ENCODE results near the gene PGM1.

Gene PGM1

DNA sequence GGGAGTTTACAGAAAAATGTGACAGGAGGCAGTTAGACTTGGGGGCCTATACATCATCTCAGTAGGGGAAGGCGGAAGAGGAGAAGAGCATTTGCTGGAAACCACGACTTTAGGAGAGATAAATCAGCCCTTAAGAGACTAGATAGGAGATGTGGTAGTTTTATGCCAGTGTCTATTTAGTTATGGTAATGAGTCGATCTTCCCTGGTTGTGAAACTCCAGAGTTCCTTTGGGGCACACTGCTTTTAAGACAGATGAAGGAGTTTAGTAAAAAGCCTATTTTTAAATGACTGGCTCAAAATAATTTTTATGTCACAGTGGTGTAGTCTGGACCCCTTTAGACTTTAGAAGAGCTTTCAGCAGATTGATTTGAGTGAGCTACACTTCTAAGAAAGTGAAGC lies 7.8 kb downstream of the PGM1 start:
- ChIA-PET CTCF (interaction anchor here (0.5 kb wide), 1 partner anchor 63 kb away, joined by 3 read pairs; no protein-coding TSS in a partner anchor), POLR2A (interaction anchor here (0.7 kb wide), 1 partner anchor 260 kb away, joined by 4 read pairs; no protein-coding TSS in a partner anchor)
- Histone ChIP-seq H3K27me3 (replicated peaks in 2 of 5; ENCODE audit: control insufficient read depth in 4 of 5, insufficient read depth in 5 of 5, low read length in 4 of 5) (no peaks in the 10 kb centered on the region), H3K36me3 (ENCODE audit: control insufficient read depth in 4 of 4, insufficient read depth in 4 of 4, low read length in 3 of 4) (no peaks in the 10 kb centered on the region), H3K4me1 (ENCODE audit: control extremely low read depth in 1 of 4, control insufficient read depth in 4 of 4, insufficient read depth in 4 of 4, low read length in 3 of 4) (no peaks in the 10 kb centered on the region), H3K9me3 (ENCODE audit: control extremely low read depth in 1 of 5, control insufficient read depth in 4 of 5, insufficient read depth in 2 of 5, low read depth in 1 of 5, low read length in 4 of 5) (no peaks in the 10 kb centered on the region), H3K27ac (ENCODE audit: insufficient read depth in 1 of 2, low read depth in 1 of 2, low read length in 2 of 2, poor library complexity in 1 of 2, severe bottlenecking in 2 of 2) (no peak overlapping the region), H3K4me3 (ENCODE audit: control insufficient read depth in 1 of 7, extremely low read depth in 1 of 7, insufficient read depth in 4 of 7, low read depth in 2 of 7, low read length in 6 of 7) (no peak overlapping the region)
- 92% methylated on average over 3 of the region's 3 CpGs for WGBS (ENCODE audit: insufficient coverage)
- no peak for DNase-seq

DNA sequence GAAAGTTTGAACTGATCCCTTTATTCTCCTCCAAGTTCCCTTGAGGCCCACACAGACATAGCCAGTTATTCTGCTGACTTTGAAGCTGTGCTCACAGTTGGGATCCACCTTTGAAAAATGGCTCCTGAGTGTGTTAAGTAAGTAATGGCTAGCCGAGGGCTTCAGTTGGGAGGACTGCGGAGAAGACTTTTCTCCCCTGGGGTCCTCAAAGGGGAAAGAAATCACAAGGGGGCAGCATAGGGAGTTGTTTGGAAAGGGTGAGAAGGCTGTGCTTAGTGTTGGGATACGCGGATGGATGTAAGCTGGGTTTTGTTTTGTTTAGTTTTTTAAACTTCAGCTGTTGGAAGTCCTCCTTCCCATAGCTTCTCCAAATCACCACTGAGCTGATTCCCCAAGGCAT lies 8.3 kb downstream of the PGM1 start:
- Histone ChIP-seq H3K36me3 (ENCODE audit: control insufficient read depth in 4 of 4, insufficient read depth in 4 of 4, low read length in 3 of 4) (no peaks in the 10 kb centered on the region), H3K4me1 (ENCODE audit: control extremely low read depth in 1 of 4, control insufficient read depth in 4 of 4, insufficient read depth in 4 of 4, low read length in 3 of 4) (no peaks in the 10 kb centered on the region), H3K9me3 (ENCODE audit: control extremely low read depth in 1 of 5, control insufficient read depth in 4 of 5, insufficient read depth in 2 of 5, low read depth in 1 of 5, low read length in 4 of 5) (no peaks in the 10 kb centered on the region), H3K27me3 (replicated peaks in 2 of 5; ENCODE audit: control insufficient read depth in 4 of 5, insufficient read depth in 5 of 5, low read length in 4 of 5) (no peaks in the 10 kb centered on the region), H3K4me3 (ENCODE audit: control insufficient read depth in 1 of 7, extremely low read depth in 1 of 7, insufficient read depth in 4 of 7, low read depth in 2 of 7, low read length in 6 of 7) (no peak overlapping the region), H3K27ac (ENCODE audit: insufficient read depth in 1 of 2, low read depth in 1 of 2, low read length in 2 of 2, poor library complexity in 1 of 2, severe bottlenecking in 2 of 2) (no peak overlapping the region)
- no peak for DNase-seq
- WGBS (ENCODE audit: insufficient coverage) = 88% methylated on average over 2 of the region's 4 CpGs
- CTCF ChIA-PET = interaction anchor here (0.5 kb wide), 1 partner anchor 63 kb away, joined by 3 read pairs; no protein-coding TSS in a partner anchor
- POLR2A ChIA-PET = interaction anchor here (0.7 kb wide), 1 partner anchor 259 kb away, joined by 4 read pairs; no protein-coding TSS in a partner anchor

DNA sequence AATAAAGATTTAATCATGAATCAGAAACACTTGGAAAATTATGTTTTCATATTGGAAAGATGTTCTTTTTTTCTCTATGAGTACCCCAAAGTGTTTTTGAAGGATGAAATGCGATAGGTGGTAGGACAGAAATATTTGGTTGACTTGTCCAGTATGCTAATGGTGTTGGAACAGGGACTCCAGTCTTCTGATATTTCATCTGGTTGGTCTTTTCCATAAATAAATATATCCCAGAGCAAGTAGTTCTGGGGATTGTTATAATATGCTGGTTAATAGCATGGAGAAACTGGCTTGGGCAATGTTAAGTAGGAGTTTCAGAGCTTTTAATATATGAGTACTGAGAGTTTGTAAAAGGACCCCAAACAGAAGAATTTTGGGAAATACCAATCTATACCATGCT lies 8.7 kb downstream of the PGM1 start:
- ChIA-PET CTCF (no interaction called here), POLR2A (no interaction called here)
- no peak for DNase-seq
- no peak overlapping the region for H3K4me3 ChIP-seq (ENCODE audit: control insufficient read depth in 1 of 7, extremely low read depth in 1 of 7, insufficient read depth in 4 of 7, low read depth in 2 of 7, low read length in 6 of 7)
- WGBS (ENCODE audit: insufficient coverage) = no CpG with 5 or more reads among the region's 1 CpG
- H3K27ac ChIP-seq (ENCODE audit: insufficient read depth in 1 of 2, low read depth in 1 of 2, low read length in 2 of 2, poor library complexity in 1 of 2, severe bottlenecking in 2 of 2) = no peak overlapping the region
- H3K36me3 ChIP-seq (ENCODE audit: control insufficient read depth in 4 of 4, insufficient read depth in 4 of 4, low read length in 3 of 4) = no peaks in the 10 kb centered on the region
- H3K9me3 ChIP-seq (ENCODE audit: control extremely low read depth in 1 of 5, control insufficient read depth in 4 of 5, insufficient read depth in 2 of 5, low read depth in 1 of 5, low read length in 4 of 5) = no peaks in the 10 kb centered on the region
- no peaks in the 10 kb centered on the region for H3K4me1 ChIP-seq (ENCODE audit: control extremely low read depth in 1 of 4, control insufficient read depth in 4 of 4, insufficient read depth in 4 of 4, low read length in 3 of 4)
- no peaks in the 10 kb centered on the region for H3K27me3 ChIP-seq (replicated peaks in 2 of 5; ENCODE audit: control insufficient read depth in 4 of 5, insufficient read depth in 5 of 5, low read length in 4 of 5)

- no peaks in the 10 kb centered on the region for H3K4me1 ChIP-seq (ENCODE audit: control extremely low read depth in 1 of 4, control insufficient read depth in 4 of 4, insufficient read depth in 4 of 4, low read length in 3 of 4)
- H3K4me3 ChIP-seq (ENCODE audit: control insufficient read depth in 1 of 7, extremely low read depth in 1 of 7, insufficient read depth in 4 of 7, low read depth in 2 of 7, low read length in 6 of 7) = no peak overlapping the region
- WGBS (ENCODE audit: insufficient coverage) = 81% methylated on average over 3 of the region's 5 CpGs
- ChIA-PET POLR2A (no interaction called here), CTCF (interaction anchor here (1.2 kb wide), 1 partner anchor 45 kb away, joined by 3 read pairs; no protein-coding TSS in a partner anchor)
- no peaks in the 10 kb centered on the region for H3K9me3 ChIP-seq (ENCODE audit: control extremely low read depth in 1 of 5, control insufficient read depth in 4 of 5, insufficient read depth in 2 of 5, low read depth in 1 of 5, low read length in 4 of 5)
- H3K27ac ChIP-seq (ENCODE audit: insufficient read depth in 1 of 2, low read depth in 1 of 2, low read length in 2 of 2, poor library complexity in 1 of 2, severe bottlenecking in 2 of 2) = no peak overlapping the region
- no peak for DNase-seq
- H3K27me3 ChIP-seq (replicated peaks in 2 of 5; ENCODE audit: control insufficient read depth in 4 of 5, insufficient read depth in 5 of 5, low read length in 4 of 5) = no peaks in the 10 kb centered on the region
- no peaks in the 10 kb centered on the region for H3K36me3 ChIP-seq (ENCODE audit: control insufficient read depth in 4 of 4, insufficient read depth in 4 of 4, low read length in 3 of 4)
Observed at GRCh38 chr1:63602629-63603028, 9.4 kb downstream of the PGM1 start.

DNA sequence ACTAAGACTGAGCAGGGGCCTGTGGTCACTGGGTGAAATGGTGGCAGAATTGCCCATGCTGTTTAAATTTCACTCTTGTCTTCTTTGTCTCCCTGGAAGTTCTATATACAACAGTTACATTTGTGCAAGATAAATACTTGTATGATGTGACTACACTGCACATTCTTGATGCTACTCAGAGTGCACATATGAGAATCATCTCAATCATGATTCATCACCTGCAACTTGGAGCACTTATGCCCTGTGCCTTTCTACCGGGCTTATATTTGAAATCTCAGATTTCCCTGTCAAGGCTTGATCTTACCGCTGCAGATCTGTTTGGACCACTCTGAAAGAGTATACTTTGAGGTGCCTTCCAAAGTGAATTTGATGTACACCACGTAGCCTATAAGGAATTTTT lies 10.6 kb downstream of the PGM1 start:
- POLR2A ChIA-PET = no interaction called here
- 100% methylated on average over 3 of the region's 3 CpGs for WGBS (ENCODE audit: insufficient coverage)

DNA sequence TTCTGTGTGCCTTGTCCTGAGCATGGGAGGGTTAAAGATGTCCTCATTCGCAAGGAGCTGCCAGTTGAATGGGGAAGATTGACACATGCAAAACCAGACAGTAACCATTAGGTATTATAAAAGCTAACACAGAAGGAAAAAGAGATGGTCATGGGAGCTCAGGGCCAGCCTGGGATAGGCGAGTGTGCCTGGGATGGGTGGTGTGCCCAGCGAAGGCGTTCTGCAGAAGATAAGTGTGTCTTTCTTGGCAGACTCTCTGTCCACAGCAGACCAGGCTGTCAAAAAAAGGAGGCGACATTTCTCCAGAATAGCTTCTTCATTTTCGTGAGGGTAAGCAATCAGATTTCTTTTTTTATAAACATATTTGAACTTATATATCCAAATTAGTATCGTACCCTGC lies 14.1 kb downstream of the PGM1 start:
- Histone ChIP-seq H3K4me3 (ENCODE audit: control insufficient read depth in 1 of 7, extremely low read depth in 1 of 7, insufficient read depth in 4 of 7, low read depth in 2 of 7, low read length in 6 of 7) (no peak overlapping the region), H3K9me3 (ENCODE audit: control extremely low read depth in 1 of 5, control insufficient read depth in 4 of 5, insufficient read depth in 2 of 5, low read depth in 1 of 5, low read length in 4 of 5) (no peaks in the 10 kb centered on the region), H3K27ac (ENCODE audit: insufficient read depth in 1 of 2, low read depth in 1 of 2, low read length in 2 of 2, poor library complexity in 1 of 2, severe bottlenecking in 2 of 2) (no peak overlapping the region), H3K27me3 (replicated peaks in 2 of 5; ENCODE audit: control insufficient read depth in 4 of 5, insufficient read depth in 5 of 5, low read length in 4 of 5) (no peaks in the 10 kb centered on the region), H3K4me1 (ENCODE audit: control extremely low read depth in 1 of 4, control insufficient read depth in 4 of 4, insufficient read depth in 4 of 4, low read length in 3 of 4) (no peaks in the 10 kb centered on the region), H3K36me3 (ENCODE audit: control insufficient read depth in 4 of 4, insufficient read depth in 4 of 4, low read length in 3 of 4) (no peaks in the 10 kb centered on the region)
- CTCF ChIA-PET = no interaction called here
- POLR2A ChIA-PET = no interaction called here
- no peak for DNase-seq
- WGBS (ENCODE audit: insufficient coverage) = 100% methylated on average over 4 of the region's 7 CpGs

More for the DNA sequence above, 10.6 kb downstream of the PGM1 start:
- Histone ChIP-seq H3K9me3 (ENCODE audit: control extremely low read depth in 1 of 5, control insufficient read depth in 4 of 5, insufficient read depth in 2 of 5, low read depth in 1 of 5, low read length in 4 of 5) (no peaks in the 10 kb centered on the region), H3K4me1 (ENCODE audit: control extremely low read depth in 1 of 4, control insufficient read depth in 4 of 4, insufficient read depth in 4 of 4, low read length in 3 of 4) (no peaks in the 10 kb centered on the region), H3K27ac (ENCODE audit: insufficient read depth in 1 of 2, low read depth in 1 of 2, low read length in 2 of 2, poor library complexity in 1 of 2, severe bottlenecking in 2 of 2) (no peak overlapping the region), H3K27me3 (replicated peaks in 2 of 5; ENCODE audit: control insufficient read depth in 4 of 5, insufficient read depth in 5 of 5, low read length in 4 of 5) (no peaks in the 10 kb centered on the region), H3K36me3 (ENCODE audit: control insufficient read depth in 4 of 4, insufficient read depth in 4 of 4, low read length in 3 of 4) (no peaks in the 10 kb centered on the region), H3K4me3 (ENCODE audit: control insufficient read depth in 1 of 7, extremely low read depth in 1 of 7, insufficient read depth in 4 of 7, low read depth in 2 of 7, low read length in 6 of 7) (no peak overlapping the region)
- no peak for DNase-seq
- CTCF ChIA-PET = no interaction called here

DNA sequence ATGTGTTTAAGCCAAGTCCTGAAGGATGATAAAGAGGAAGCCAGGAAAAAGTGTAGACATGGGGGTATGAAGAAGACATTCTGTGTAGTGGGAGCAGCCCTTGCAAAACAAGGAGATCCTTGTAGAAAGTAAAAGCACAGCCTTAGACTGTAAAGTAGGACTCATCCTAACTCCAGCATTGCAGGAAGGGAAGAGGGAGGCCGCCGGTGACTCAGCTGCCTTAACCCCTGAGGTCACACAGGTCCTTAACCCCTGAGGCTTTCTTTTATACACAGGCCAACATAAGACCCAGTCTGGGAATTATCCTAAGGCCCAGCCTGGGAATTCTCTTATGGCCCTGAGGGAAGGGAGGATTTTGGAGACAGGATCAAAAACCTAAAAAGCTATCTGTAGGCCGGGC lies 18.0 kb downstream of the PGM1 start:
- H3K27ac ChIP-seq (ENCODE audit: insufficient read depth in 1 of 2, low read depth in 1 of 2, low read length in 2 of 2, poor library complexity in 1 of 2, severe bottlenecking in 2 of 2) = no peak overlapping the region
- no peaks in the 10 kb centered on the region for H3K9me3 ChIP-seq (ENCODE audit: control extremely low read depth in 1 of 5, control insufficient read depth in 4 of 5, insufficient read depth in 2 of 5, low read depth in 1 of 5, low read length in 4 of 5)
- H3K36me3 ChIP-seq (ENCODE audit: control insufficient read depth in 4 of 4, insufficient read depth in 4 of 4, low read length in 3 of 4) = no peaks in the 10 kb centered on the region
- CTCF ChIA-PET = interaction anchor here (1.0 to 3.6 kb wide), 3 partner anchors 51 to 633 kb away, joined by 3 to 13 read pairs (median 3); no protein-coding TSS in a partner anchor
- no peaks in the 10 kb centered on the region for H3K27me3 ChIP-seq (replicated peaks in 2 of 5; ENCODE audit: control insufficient read depth in 4 of 5, insufficient read depth in 5 of 5, low read length in 4 of 5)
- 71% methylated on average over 1 of the region's 3 CpGs for WGBS (ENCODE audit: insufficient coverage)
- peaks cover 0 to 8% (median 2%) of the 10 kb centered on the region in 4 experiments for H3K4me1 ChIP-seq (ENCODE audit: control extremely low read depth in 1 of 4, control insufficient read depth in 4 of 4, insufficient read depth in 4 of 4, low read length in 3 of 4)
- DNase-seq = no peak
- POLR2A ChIA-PET = no interaction called here
- H3K4me3 ChIP-seq (ENCODE audit: control insufficient read depth in 1 of 7, extremely low read depth in 1 of 7, insufficient read depth in 4 of 7, low read depth in 2 of 7, low read length in 6 of 7) = no peak overlapping the region

All from common myeloid progenitor, CD34-positive (primary cell).